Activated naive CD4-positive, alpha-beta T cell treated with anti-CD3 and anti-CD28 coated beads for 36 hours (primary cell): Measurements from ENCODE around the gene FOXRED2. TPM values are rescaled to one million over a fixed set of nuclear protein-coding genes. Genes with fewer than 3 reads are reported as not detected.

Experiments used
- CTCF ChIA-PET: fragments of 350-600 bp; sonication (Branson Sonifier 250); formaldehyde crosslinking; loops from one replicate; lab custom pipeline; 2021; ENCODE audit warnings: antibody characterized with exemption; lab: Charles Lee
- DNase-seq: peaks from one replicate; pipeline ENCODE4 v3.0.0-alpha.2; 2020
- H3K27ac Mint-ChIP-seq: one replicate; pipeline ENCODE4 v1.8.0; 2021; ENCODE audit warnings: mild to moderate bottlenecking, mixed read lengths
- H3K27me3 Mint-ChIP-seq: one replicate; pipeline ENCODE4 v1.8.0; 2021; ENCODE audit warnings: low read depth, mixed read lengths
- H3K36me3 Mint-ChIP-seq: one replicate; pipeline ENCODE4 v1.8.0; 2021; ENCODE audit warnings: low read depth, mixed read lengths
- H3K4me1 Mint-ChIP-seq: one replicate; pipeline ENCODE4 v1.8.0; 2021; ENCODE audit warnings: low read depth, mixed read lengths
- H3K4me3 Mint-ChIP-seq: one replicate; pipeline ENCODE4 v1.8.0; 2021; ENCODE audit warnings: mild to moderate bottlenecking, moderate library complexity, mixed read lengths
- H3K9me3 Mint-ChIP-seq: one replicate; pipeline ENCODE4 v1.8.0; 2021; ENCODE audit warnings: mixed read lengths
- intact Hi-C: fragments of 100-400 bp; cut with micrococcal nuclease; formaldehyde crosslinking; loops from one replicate; pipeline ENCODE4 v1.15.1; 2023
- total RNA-seq, 2 experiments: library from RNA; stranded (reverse); gene quantifications; one replicate each; pipeline ENCODE4 v1.2.3, GENCODE V29; 2021

Gene FOXRED2
- total RNA-seq, 2 experiments from 2014 or later: 10.6 to 11.9 TPM

GRCh38 chr22:36512333-36512732 is 5.5 kb upstream of the FOXRED2 start:
- H3K27me3 Mint-ChIP-seq: no peaks in the 10 kb centered on the region
- CTCF ChIA-PET: no interaction called here

GRCh38 chr22:36510966-36511881 is 4.4 kb upstream of the FOXRED2 start:
- H3K4me3 Mint-ChIP-seq: no peak overlapping the region
- peak; percentile 53 for DNase-seq
- H3K9me3 Mint-ChIP-seq: no peaks in the 10 kb centered on the region
- H3K4me1 Mint-ChIP-seq: peaks cover 13% of the 10 kb centered on the region
- H3K27me3 Mint-ChIP-seq: no peaks in the 10 kb centered on the region
- peaks cover 48% of the 10 kb centered on the region for H3K36me3 Mint-ChIP-seq
- intact Hi-C loops: no loop called here
- CTCF ChIA-PET: interaction anchor here (1.0 to 2.7 kb wide), 6 partner anchors 11 to 225 kb away, joined by 3 to 9 read pairs (median 6); no protein-coding TSS in a partner anchor
- peak overlapping the region; percentile 19 for H3K27ac Mint-ChIP-seq

More at GRCh38 chr22:36512333-36512732, 5.5 kb upstream of the FOXRED2 start:
- H3K36me3 Mint-ChIP-seq: peaks cover 59% of the 10 kb centered on the region
- intact Hi-C loops: no loop called here
- no peak for DNase-seq
- H3K4me1 Mint-ChIP-seq: peaks cover 9% of the 10 kb centered on the region
- H3K9me3 Mint-ChIP-seq: no peaks in the 10 kb centered on the region
- no peak overlapping the region for H3K4me3 Mint-ChIP-seq
- H3K27ac Mint-ChIP-seq: no peak overlapping the region

- peaks cover 40% of the 10 kb centered on the region for H3K36me3 Mint-ChIP-seq
- H3K9me3 Mint-ChIP-seq: no peaks in the 10 kb centered on the region
- intact Hi-C loops: no loop called here
- H3K27ac Mint-ChIP-seq: no peak overlapping the region
- no peak overlapping the region for H3K4me3 Mint-ChIP-seq
- no peaks in the 10 kb centered on the region for H3K27me3 Mint-ChIP-seq
- H3K4me1 Mint-ChIP-seq: peaks cover 19% of the 10 kb centered on the region
- DNase-seq: no peak
- CTCF ChIA-PET: interaction anchor here (1.0 to 2.7 kb wide), 7 partner anchors 12 to 224 kb away, joined by 3 to 9 read pairs (median 8); no protein-coding TSS in a partner anchor
Measured at GRCh38 chr22:36510384-36510783, 3.5 kb upstream of the FOXRED2 start.

DNA sequence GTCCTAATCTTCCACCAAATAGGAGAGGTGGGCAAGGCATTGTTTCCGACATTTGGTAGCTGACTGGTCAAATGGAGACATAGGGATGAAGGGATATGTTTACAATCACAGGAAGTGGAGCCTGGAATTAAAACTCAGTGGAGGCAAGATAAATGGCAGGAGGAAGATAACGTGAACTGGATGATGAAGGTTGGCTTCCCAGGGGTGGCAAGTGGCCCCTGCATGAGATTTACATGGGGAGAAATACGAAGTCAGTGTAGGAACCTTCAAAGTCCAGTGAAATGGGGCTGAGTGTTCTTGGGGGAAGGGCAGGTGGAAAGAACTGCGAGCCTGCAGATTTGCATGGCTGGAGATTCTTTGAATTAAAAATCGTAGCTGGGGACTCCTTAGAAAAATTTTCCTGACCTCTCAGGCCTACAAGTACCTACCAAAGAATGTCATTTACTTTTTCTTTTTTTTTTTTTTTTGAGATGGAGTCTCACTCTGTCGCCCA is 724 bp upstream of the FOXRED2 start:
- Mint-ChIP-seq H3K36me3 (peaks cover 28% of the 10 kb centered on the region), H3K4me1 (peaks cover 27% of the 10 kb centered on the region), H3K27ac (no peak overlapping the region), H3K4me3 (peak overlapping the region; percentile 72), H3K9me3 (no peaks in the 10 kb centered on the region), H3K27me3 (no peaks in the 10 kb centered on the region)
- no peak for DNase-seq
- intact Hi-C loops: loop anchor here (1.0 kb wide), 2 partner anchors 22 to 25 kb away; partner anchors contain the start of gene EIF3D
- CTCF ChIA-PET: no interaction called here

GRCh38 chr22:36505998-36506635 is 723 bp downstream of the FOXRED2 start:
- CTCF ChIA-PET: no interaction called here
- intact Hi-C loops: no loop called here
- Mint-ChIP-seq H3K4me1 (peaks cover 25% of the 10 kb centered on the region), H3K9me3 (no peaks in the 10 kb centered on the region), H3K36me3 (peaks cover 17% of the 10 kb centered on the region), H3K27ac (no peak overlapping the region), H3K4me3 (peak overlapping the region; percentile 72), H3K27me3 (no peaks in the 10 kb centered on the region)
- no peak for DNase-seq

DNA sequence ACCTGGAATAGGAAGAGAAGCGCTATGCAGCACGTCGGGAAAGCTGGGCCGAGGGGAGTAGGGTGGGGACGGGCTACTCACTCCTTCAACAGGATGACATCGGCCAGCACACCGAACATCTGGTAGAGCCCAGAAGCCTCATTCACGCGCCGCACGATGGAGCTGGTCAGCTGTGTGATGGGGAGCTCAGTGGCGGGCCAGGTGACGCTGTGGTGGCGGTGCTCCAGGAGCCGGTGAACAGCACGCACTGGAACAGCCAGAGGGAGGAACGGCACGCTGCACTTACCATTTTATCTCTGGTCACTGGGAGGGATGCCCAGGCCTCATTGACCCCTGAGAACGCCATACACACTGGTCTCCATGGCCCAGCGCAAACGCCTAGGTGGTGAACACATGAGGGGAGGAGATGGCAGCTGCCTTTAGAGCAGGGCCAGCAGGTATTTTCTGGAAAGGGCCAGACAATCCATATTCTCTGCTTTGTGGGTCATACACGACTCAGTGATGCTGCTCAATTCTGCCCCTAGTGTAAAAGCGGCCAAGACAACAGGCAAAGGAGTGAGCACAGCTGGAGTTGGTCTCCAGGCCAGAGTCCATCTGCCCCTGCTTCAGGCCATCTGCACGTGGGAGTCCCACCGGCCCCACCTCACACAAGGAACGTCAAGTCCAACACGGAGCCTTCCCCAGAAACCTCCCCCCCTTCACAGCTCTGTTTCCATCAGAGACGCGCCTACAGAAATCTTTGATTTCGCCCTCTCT is 8.8 kb downstream of the FOXRED2 start:
- H3K9me3 Mint-ChIP-seq: no peaks in the 10 kb centered on the region
- H3K4me1 Mint-ChIP-seq: peaks cover 3% of the 10 kb centered on the region
- peaks cover 28% of the 10 kb centered on the region for H3K36me3 Mint-ChIP-seq
- no peak overlapping the region for H3K4me3 Mint-ChIP-seq
- no peak for DNase-seq
- no peak overlapping the region for H3K27ac Mint-ChIP-seq
- CTCF ChIA-PET: no interaction called here
- no peaks in the 10 kb centered on the region for H3K27me3 Mint-ChIP-seq
- intact Hi-C loops: no loop called here

- Mint-ChIP-seq H3K27ac (no peak overlapping the region), H3K4me1 (peaks cover 3% of the 10 kb centered on the region)
Measured at GRCh38 chr22:36493690-36494110, 13.1 kb downstream of the FOXRED2 start.

DNA sequence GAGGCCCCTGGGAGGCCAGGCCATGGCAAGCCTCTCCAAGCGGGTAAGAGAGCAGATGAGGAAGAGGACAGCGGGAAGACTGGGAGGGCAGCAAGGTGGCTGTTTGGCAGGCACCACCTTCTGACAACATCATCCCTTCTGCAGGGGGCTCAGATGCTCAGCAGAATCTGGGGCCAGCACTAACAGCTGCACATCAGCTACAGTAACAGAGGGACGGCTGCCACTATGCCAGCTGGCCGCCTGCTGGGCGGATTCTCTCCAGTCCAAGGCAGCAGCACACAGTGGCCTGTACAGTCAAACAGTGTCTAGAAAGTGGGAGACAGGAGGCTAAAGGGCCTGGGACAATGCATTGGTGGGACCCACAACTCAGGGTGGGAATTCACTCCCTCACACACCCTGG is 14.7 kb downstream of the FOXRED2 start:
- peaks cover 51% of the 10 kb centered on the region for H3K36me3 Mint-ChIP-seq
- intact Hi-C loops: no loop called here
- no peaks in the 10 kb centered on the region for H3K9me3 Mint-ChIP-seq
- no peak overlapping the region for H3K27ac Mint-ChIP-seq
- peaks cover 3% of the 10 kb centered on the region for H3K4me1 Mint-ChIP-seq
- no peak overlapping the region for H3K4me3 Mint-ChIP-seq
- no peak for DNase-seq
- CTCF ChIA-PET: interaction anchor here (1.7 kb wide), 1 partner anchor 191 kb away, joined by 3 read pairs; no protein-coding TSS in a partner anchor
- H3K27me3 Mint-ChIP-seq: no peaks in the 10 kb centered on the region

More at GRCh38 chr22:36493690-36494110, 13.1 kb downstream of the FOXRED2 start:
- Mint-ChIP-seq H3K27me3 (no peaks in the 10 kb centered on the region), H3K9me3 (no peaks in the 10 kb centered on the region), H3K36me3 (peaks cover 53% of the 10 kb centered on the region), H3K4me3 (no peak overlapping the region)
- no peak for DNase-seq
- CTCF ChIA-PET: interaction anchor here (1.7 to 3.1 kb wide), 2 partner anchors 17 to 193 kb away, joined by 3 to 8 read pairs; no protein-coding TSS in a partner anchor
- intact Hi-C loops: no loop called here

DNA sequence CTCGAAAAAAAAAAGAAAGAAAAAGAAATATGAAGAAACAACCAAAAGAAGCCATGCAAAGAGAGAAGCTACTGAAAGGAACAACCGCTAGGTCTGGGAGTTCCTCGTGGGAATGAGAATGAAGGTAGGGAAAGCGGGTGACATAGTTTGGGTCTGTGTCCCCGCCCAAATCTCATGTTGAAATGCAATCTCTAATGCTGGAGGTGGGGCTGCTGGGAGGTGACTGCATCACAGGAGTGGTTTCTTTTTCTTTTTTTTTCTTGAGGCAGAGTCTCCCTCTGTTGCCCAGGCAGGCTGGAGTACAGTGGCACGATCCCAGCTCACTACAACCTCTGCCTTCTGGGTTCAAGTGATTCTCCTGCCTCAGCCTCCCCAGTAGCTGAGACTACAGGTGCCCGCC is 15.7 kb downstream of the FOXRED2 start:
- peaks cover 3% of the 10 kb centered on the region for H3K4me1 Mint-ChIP-seq
- no peak overlapping the region for H3K4me3 Mint-ChIP-seq
- intact Hi-C loops: no loop called here
- H3K27me3 Mint-ChIP-seq: no peaks in the 10 kb centered on the region
- CTCF ChIA-PET: no interaction called here
- H3K9me3 Mint-ChIP-seq: no peaks in the 10 kb centered on the region
- H3K36me3 Mint-ChIP-seq: peaks cover 52% of the 10 kb centered on the region
- no peak for DNase-seq
- no peak overlapping the region for H3K27ac Mint-ChIP-seq

- H3K27me3 Mint-ChIP-seq: no peaks in the 10 kb centered on the region
- H3K27ac Mint-ChIP-seq: no peak overlapping the region
- intact Hi-C loops: loop anchor here (10.0 kb wide), 1 partner anchor 332 kb away; no protein-coding TSS in a partner anchor
- peak; percentile 70 for DNase-seq
- H3K4me3 Mint-ChIP-seq: no peak overlapping the region
- CTCF ChIA-PET: interaction anchor here (0.6 to 2.0 kb wide), 23 partner anchors 18 to 561 kb away, joined by 3 to 16 read pairs (median 3); no protein-coding TSS in a partner anchor
- no peaks in the 10 kb centered on the region for H3K9me3 Mint-ChIP-seq
- peaks cover 3% of the 10 kb centered on the region for H3K4me1 Mint-ChIP-seq
- H3K36me3 Mint-ChIP-seq: peaks cover 32% of the 10 kb centered on the region
Measured at GRCh38 chr22:36486619-36487384, 20.0 kb downstream of the FOXRED2 start.
